Smooth muscle cell (in vitro differentiated cells): ENCODE results near the gene MATK. TPM values are rescaled to one million over a fixed set of nuclear protein-coding genes. Genes with fewer than 3 reads are reported as not detected.

Experiments used
- DNase-seq: peaks from one replicate; lab custom pipeline; 2025; ENCODE audit not compliant: unreplicated experiment; lab: John Stamatoyannopoulos, UW
- H2AFZ ChIP-seq: fragments of 200-600 bp; sonication (generic); 2 replicates; pipeline ENCODE4 v1.6.0; 2016; ENCODE audit warnings: antibody characterized with exemption, low read depth, mild to moderate bottlenecking
- H3F3A ChIP-seq: fragments of 200-600 bp; sonication (generic); 2 replicates; pipeline ENCODE4 v1.6.0; 2017; ENCODE audit warnings: antibody characterized with exemption, low read depth
- H3K27ac ChIP-seq: fragments of 200-600 bp; sonication (generic); 2 replicates; pipeline ENCODE4 v1.5.1; 2016; ENCODE audit warnings: low read depth, mild to moderate bottlenecking
- H3K27me3 ChIP-seq: fragments of 200-600 bp; sonication (generic); 2 replicates; pipeline ENCODE4 v1.6.1; 2016; ENCODE audit warnings: low read depth, mild to moderate bottlenecking
- H3K36me3 ChIP-seq: fragments of 200-600 bp; sonication (generic); 2 replicates; pipeline ENCODE4 v1.5.1; 2016; ENCODE audit warnings: low read depth
- H3K4me1 ChIP-seq: fragments of 200-600 bp; sonication (generic); 2 replicates; pipeline ENCODE4 v1.5.1; 2016; ENCODE audit warnings: low read depth
- H3K4me2 ChIP-seq: fragments of 200-600 bp; sonication (generic); 2 replicates; pipeline ENCODE4 v1.6.0; 2016; ENCODE audit warnings: mild to moderate bottlenecking
- H3K4me3 ChIP-seq: fragments of 200-600 bp; sonication (generic); 2 replicates; pipeline ENCODE4 v1.5.1; 2016; ENCODE audit warnings: mild to moderate bottlenecking
- H3K79me2 ChIP-seq: fragments of 200-600 bp; sonication (generic); 2 replicates; pipeline ENCODE4 v1.6.0; 2016; ENCODE audit warnings: low read depth, mild to moderate bottlenecking
- H3K9ac ChIP-seq: fragments of 200-600 bp; sonication (generic); 2 replicates; pipeline ENCODE4 v1.6.0; 2016; ENCODE audit warnings: low read depth
- H3K9me3 ChIP-seq: fragments of 200-600 bp; sonication (generic); replicated peaks from 2 replicates; pipeline ENCODE4 v1.5.1; 2016; ENCODE audit warnings: low read depth
- H4K20me1 ChIP-seq: fragments of 200-600 bp; sonication (generic); 2 replicates; pipeline ENCODE4 v1.6.0; 2016; ENCODE audit warnings: low read depth
- WGBS: methylation state at CpG from one replicate; pipeline ENCODE4 v1.1.7; 2016; ENCODE audit warnings: low lambda C conversion rate; 5-methylcytosine and 5-hydroxymethylcytosine counted together
- polyA plus RNA-seq: library from polyadenylated mRNA; unstranded; fragments of >200 nt; fragmentation: Nextera tagmentation; extraction: Ambion mirVana; gene quantifications from 2 replicates; pipeline ENCODE4 v1.2.1, GENCODE V29; 2016
- total RNA-seq: library from RNA; depleted of rRNA; stranded (reverse); fragments of >200 nt; gene quantifications from 2 replicates; pipeline ENCODE4 v1.2.3, GENCODE V29; 2014
- TF ChIP-seq, protein P1 (sequence below): fragments of 200-600 bp; sonication (generic); IDR thresholded peaks from 2 replicates; pipeline ENCODE4 v1.5.1; 2017; ENCODE audit warnings: borderline replicate concordance, mild to moderate bottlenecking, antibody characterized with exemption; ENCODE audit not compliant: insufficient read depth, poor library complexity, severe bottlenecking

The MATK gene
- total and polyA plus RNA-seq, 2 experiments from 2014 or later, result not detected

DNA sequence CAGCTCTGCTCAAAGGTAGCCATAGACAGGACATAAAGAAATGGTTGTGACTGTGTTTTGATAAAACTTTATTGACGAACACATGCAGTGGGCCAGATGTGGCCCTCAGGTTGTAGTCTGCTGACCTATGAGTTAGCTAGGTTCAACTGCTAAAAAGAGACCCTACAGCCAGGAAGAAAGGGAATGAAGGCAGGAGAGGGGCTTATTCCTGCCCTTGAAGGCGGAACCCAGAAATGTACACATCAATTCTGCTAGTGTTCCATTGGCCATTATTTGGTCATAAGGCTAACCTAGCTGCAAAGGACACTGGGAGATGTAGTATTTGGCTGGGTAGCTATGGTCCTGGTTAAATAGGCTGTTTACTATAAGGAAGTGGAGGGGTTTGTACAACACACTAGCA, 42.7 kb downstream of the MATK start:
- no peak overlapping the region for H2AFZ ChIP-seq
- H3K9ac ChIP-seq, result no peak overlapping the region
- no peak overlapping the region for H3K4me2 ChIP-seq
- no peaks in the 10 kb centered on the region for H3K36me3 ChIP-seq
- 90% methylated on average over 2 of the region's 2 CpGs for WGBS
- no peaks in the 10 kb centered on the region for H4K20me1 ChIP-seq
- TF ChIP-seq, protein P1, sequence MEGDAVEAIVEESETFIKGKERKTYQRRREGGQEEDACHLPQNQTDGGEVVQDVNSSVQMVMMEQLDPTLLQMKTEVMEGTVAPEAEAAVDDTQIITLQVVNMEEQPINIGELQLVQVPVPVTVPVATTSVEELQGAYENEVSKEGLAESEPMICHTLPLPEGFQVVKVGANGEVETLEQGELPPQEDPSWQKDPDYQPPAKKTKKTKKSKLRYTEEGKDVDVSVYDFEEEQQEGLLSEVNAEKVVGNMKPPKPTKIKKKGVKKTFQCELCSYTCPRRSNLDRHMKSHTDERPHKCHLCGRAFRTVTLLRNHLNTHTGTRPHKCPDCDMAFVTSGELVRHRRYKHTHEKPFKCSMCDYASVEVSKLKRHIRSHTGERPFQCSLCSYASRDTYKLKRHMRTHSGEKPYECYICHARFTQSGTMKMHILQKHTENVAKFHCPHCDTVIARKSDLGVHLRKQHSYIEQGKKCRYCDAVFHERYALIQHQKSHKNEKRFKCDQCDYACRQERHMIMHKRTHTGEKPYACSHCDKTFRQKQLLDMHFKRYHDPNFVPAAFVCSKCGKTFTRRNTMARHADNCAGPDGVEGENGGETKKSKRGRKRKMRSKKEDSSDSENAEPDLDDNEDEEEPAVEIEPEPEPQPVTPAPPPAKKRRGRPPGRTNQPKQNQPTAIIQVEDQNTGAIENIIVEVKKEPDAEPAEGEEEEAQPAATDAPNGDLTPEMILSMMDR, result no peak
- H3F3A ChIP-seq, result no peaks in the 10 kb centered on the region
- H3K79me2 ChIP-seq, result no peaks in the 10 kb centered on the region
- no peak overlapping the region for H3K27ac ChIP-seq
- H3K4me1 ChIP-seq, result no peaks in the 10 kb centered on the region
- H3K4me3 ChIP-seq, result no peak overlapping the region
- no peaks in the 10 kb centered on the region for H3K27me3 ChIP-seq
- DNase-seq, result no peak
- no peaks in the 10 kb centered on the region for H3K9me3 ChIP-seq

DNA sequence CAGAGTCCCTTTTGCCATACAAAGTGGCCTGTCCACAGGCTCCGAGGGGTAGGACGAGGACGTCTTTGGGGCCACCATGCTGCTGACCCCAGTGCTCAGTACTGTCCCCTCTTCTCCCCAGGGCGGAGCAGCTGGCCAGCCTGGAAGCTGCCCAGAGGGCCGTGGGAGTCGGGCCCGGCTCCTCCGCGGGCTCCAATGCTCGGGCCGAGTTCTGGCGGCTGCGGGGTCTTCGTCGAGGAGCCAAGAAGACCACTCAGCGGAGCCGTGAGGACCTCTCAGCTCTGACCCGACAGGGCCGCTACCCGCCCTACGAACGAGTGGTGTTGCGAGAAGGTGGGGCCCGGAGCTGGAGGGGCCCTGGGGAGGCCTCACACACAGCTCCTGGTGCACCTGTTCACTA, 45.8 kb downstream of the MATK start:
- no peaks in the 10 kb centered on the region for H3K9me3 ChIP-seq
- no peak overlapping the region for H3K27ac ChIP-seq
- no peak for DNase-seq
- no peak overlapping the region for H2AFZ ChIP-seq
- 99% methylated on average over 24 of the region's 24 CpGs for WGBS
- no peaks in the 10 kb centered on the region for H4K20me1 ChIP-seq
- H3K4me2 ChIP-seq, result no peak overlapping the region
- no peaks in the 10 kb centered on the region for H3K4me1 ChIP-seq
- no peaks in the 10 kb centered on the region for H3F3A ChIP-seq
- no peaks in the 10 kb centered on the region for H3K27me3 ChIP-seq
- H3K36me3 ChIP-seq, result no peaks in the 10 kb centered on the region
- H3K4me3 ChIP-seq, result no peak overlapping the region
- TF ChIP-seq, protein P1, result no peak
- no peak overlapping the region for H3K9ac ChIP-seq
- H3K79me2 ChIP-seq, result no peaks in the 10 kb centered on the region

DNA sequence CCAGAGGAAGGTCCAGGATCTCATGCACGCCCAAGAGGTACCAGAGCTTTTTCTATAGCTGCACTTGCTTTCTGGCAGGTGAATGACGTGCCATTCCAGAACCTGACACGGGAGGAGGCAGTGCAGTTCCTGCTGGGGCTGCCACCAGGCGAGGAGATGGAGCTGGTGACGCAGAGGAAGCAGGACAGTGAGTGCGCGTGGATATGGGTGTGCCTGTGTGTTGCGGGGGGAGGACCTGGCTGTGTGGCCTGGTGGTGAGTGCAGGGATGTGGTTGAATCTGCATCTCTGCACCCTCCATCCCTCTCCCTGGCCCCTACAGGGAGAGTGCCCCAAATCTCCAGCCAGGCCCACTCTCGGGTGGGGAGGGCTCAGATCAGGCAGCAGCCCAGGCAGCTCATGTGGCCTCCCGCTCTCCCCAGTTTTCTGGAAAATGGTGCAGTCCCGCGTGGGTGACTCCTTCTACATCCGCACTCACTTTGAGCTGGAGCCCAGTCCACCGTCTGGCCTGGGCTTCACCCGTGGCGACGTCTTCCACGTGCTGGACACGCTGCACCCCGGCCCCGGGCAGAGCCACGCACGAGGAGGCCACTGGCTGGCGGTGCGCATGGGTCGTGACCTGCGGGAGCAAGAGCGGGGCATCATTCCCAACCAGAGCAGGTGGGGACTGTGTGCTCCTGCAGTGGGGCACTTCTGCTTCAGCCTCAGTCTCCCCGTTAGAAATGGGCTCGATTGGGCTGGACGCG, 47.5 kb downstream of the MATK start:
- no peaks in the 10 kb centered on the region for H3K27me3 ChIP-seq
- H2AFZ ChIP-seq, result no peak overlapping the region
- TF ChIP-seq, protein P1, result no peak
- DNase-seq, result no peak
- no peaks in the 10 kb centered on the region for H4K20me1 ChIP-seq
- no peaks in the 10 kb centered on the region for H3K79me2 ChIP-seq
- no peak overlapping the region for H3K4me2 ChIP-seq
- H3F3A ChIP-seq, result no peaks in the 10 kb centered on the region
- no peak overlapping the region for H3K4me3 ChIP-seq
- no peak overlapping the region for H3K9ac ChIP-seq
- no peak overlapping the region for H3K27ac ChIP-seq
- no peaks in the 10 kb centered on the region for H3K36me3 ChIP-seq
- WGBS, result 93% methylated on average over 32 of the region's 32 CpGs
- no peaks in the 10 kb centered on the region for H3K9me3 ChIP-seq
- no peaks in the 10 kb centered on the region for H3K4me1 ChIP-seq
